ENCODE data around the gene ENTREP3. TPM values are rescaled to one million over a fixed set of nuclear protein-coding genes. Genes with fewer than 3 reads are reported as not detected.

ENTREP3 gene
- total and polyA plus RNA-seq, 11 donors: 5.1 to 24.4 (median 12.8) TPM

- H3K27ac ChIP-seq: peak overlapping the region in 4 of 12 donors; percentile 43 to 100 (median 88)
- peaks cover 0 to 13% (median 8%) of the 10 kb centered on the region in 9 donors for H3K36me3 ChIP-seq
- H3K27me3 ChIP-seq: no peaks in the 10 kb centered on the region
- H3K4me1 ChIP-seq: peaks cover 0 to 47% (median 27%) of the 10 kb centered on the region in 12 donors
- DNase-seq: peak in 1 of 5 donors; percentile 4
- H3K9me3 ChIP-seq: no peaks in the 10 kb centered on the region
- ATAC-seq: no peak
- no peak for TF ChIP-seq CTCF (IDR thresholded peaks at IDR 0.05)
- TF ChIP-seq POLR2A (IDR thresholded peaks at IDR 0.05): no peak
- WGBS, 4 donors: 82 to 89% (median 87%) methylated on average over 3 to 4 of the region's 4 CpGs
- intact Hi-C loops (cut with DNase I): no loop called here
- H3K4me3 ChIP-seq: peak overlapping the region in 1 of 12 donors; percentile 78
Observed at GRCh38 chr1:155210314-155211104, 44.8 kb downstream of the ENTREP3 start.

DNA sequence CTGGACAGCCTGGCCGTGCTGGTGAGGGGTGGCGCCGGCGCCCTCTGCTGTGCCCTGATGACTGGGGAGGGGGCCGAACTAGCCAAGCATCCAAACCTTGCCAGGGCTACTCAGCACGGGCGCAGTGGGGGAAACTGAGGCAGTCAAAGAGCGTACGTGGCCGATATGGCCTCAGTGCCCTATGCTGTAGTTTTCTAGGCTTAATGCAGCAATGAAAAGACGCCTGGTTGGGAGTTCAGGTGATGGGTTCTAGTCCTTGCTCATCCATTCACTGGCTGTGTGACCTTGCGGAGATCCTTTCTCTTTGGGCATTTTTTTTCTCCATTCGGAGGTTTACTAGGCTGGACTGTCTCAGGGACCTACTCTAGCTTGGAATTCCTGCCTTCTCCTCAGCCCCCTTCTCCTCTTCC lies 46.0 kb downstream of the ENTREP3 start:
- peak overlapping the region; percentile 60 to 94 (median 77) for H3K4me3 ChIP-seq
- H3K27ac ChIP-seq: peak overlapping the region; percentile 95 to 100 (median 100)
- intact Hi-C loops (cut with DNase I): loop anchor here in 6 of 10 donors (1.0 to 5.0 kb wide), 5 partner anchors 17 to 113 kb away; partner anchors contain the start of gene RUSC1 (in 1 of the 6)
- DNase-seq (no peak), ATAC-seq (no peak)
- peaks cover 0 to 18% (median 8%) of the 10 kb centered on the region in 9 donors for H3K36me3 ChIP-seq
- 2 to 5% (median 3%) methylated on average over 8 to 13 of the region's 13 CpGs for WGBS, 4 donors
- TF ChIP-seq CTCF (IDR thresholded peaks at IDR 0.05) (no peak), POLR2A (IDR thresholded peaks at IDR 0.05) (no peak)
- H3K27me3 ChIP-seq: no peaks in the 10 kb centered on the region
- H3K4me1 ChIP-seq: peaks cover 0 to 47% (median 27%) of the 10 kb centered on the region in 12 donors
- H3K9me3 ChIP-seq: no peaks in the 10 kb centered on the region

- no peaks in the 10 kb centered on the region for H3K9me3 ChIP-seq
- 0 to 1% (median 0%) methylated on average over 30 to 64 of the region's 64 CpGs for WGBS, 4 donors
Observed at GRCh38 chr1:155208541-155209311, 46.6 kb downstream of the ENTREP3 start, which contains the start of gene MTX1. MTX1 (plus strand) TSS chr1:155208695; CDS start chr1:155208805, 110 bp downstream.

More at GRCh38 chr1:155208541-155209311, 46.6 kb downstream of the ENTREP3 start, which contains the start of gene MTX1:
- peaks cover 0 to 47% (median 27%) of the 10 kb centered on the region in 12 donors for H3K4me1 ChIP-seq
- H3K4me3 ChIP-seq: peak within 1 kb of the TSS; percentile 60 to 94 (median 77)
- no peaks in the 10 kb centered on the region for H3K27me3 ChIP-seq
- TF ChIP-seq POLR2A (IDR thresholded peaks at IDR 0.05): peak in 1 of 2 donors; percentile 49
- TF ChIP-seq CTCF (IDR thresholded peaks at IDR 0.05): peak in 1 of 12 donors; percentile 12
- peaks cover 0 to 19% (median 8%) of the 10 kb centered on the region in 9 donors for H3K36me3 ChIP-seq
- H3K27ac ChIP-seq: peak within 1 kb of the TSS; percentile 95 to 100 (median 100)
- DNase-seq: peak; percentile 93 to 95 (median 95)
- peak; percentile 78 to 89 (median 87) for ATAC-seq
- intact Hi-C loops (cut with DNase I): loop anchor here in 6 of 10 donors (1.0 to 5.0 kb wide), 5 partner anchors 18 to 114 kb away; partner anchors contain the start of gene RUSC1 (in 1 of the 6)

Data from heart left ventricle (tissue), 16 donors.